AG09319 (cell line): ENCODE data around the gene TSHZ3.
A peak's percentile ranks its signal among the peaks of the same experiment; 100 is the strongest.

ENCODE experiments used
- DNase-seq: peaks from one replicate; pipeline ENCODE4 v3.0.0-alpha.2; 2010; ENCODE audit warnings: low read depth; ENCODE audit errors: extremely low read depth
- TF ChIP-seq, protein P1 (sequence below): IDR thresholded peaks from 2 replicates; pipeline ENCODE4 v1.5.1; 2011; ENCODE audit warnings: low read depth, mild to moderate bottlenecking, inconsistent platforms, low read length, moderate library complexity

Gene TSHZ3

DNA sequence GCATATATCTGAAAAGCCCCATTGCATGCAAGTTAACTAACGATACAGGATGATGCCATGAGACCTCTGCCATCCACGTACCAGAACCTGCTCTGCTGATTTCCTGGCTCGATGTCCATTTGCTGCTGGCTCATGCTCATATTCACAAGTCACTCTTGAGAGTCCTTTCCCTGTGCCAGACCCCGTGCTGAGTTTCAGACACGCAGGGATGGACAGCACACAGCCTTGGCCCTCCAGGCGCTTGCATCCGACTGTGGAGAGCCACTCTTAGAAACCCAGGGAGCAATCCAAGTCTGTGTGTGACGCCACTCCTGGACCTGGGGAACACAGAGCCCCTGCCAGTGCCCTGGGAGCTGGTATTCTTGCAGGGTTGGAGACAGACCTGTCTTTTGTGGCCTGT, 37.6 kb upstream of the TSHZ3 start:
- no peak for DNase-seq
- TF ChIP-seq, protein P1, sequence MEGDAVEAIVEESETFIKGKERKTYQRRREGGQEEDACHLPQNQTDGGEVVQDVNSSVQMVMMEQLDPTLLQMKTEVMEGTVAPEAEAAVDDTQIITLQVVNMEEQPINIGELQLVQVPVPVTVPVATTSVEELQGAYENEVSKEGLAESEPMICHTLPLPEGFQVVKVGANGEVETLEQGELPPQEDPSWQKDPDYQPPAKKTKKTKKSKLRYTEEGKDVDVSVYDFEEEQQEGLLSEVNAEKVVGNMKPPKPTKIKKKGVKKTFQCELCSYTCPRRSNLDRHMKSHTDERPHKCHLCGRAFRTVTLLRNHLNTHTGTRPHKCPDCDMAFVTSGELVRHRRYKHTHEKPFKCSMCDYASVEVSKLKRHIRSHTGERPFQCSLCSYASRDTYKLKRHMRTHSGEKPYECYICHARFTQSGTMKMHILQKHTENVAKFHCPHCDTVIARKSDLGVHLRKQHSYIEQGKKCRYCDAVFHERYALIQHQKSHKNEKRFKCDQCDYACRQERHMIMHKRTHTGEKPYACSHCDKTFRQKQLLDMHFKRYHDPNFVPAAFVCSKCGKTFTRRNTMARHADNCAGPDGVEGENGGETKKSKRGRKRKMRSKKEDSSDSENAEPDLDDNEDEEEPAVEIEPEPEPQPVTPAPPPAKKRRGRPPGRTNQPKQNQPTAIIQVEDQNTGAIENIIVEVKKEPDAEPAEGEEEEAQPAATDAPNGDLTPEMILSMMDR = no peak

DNA sequence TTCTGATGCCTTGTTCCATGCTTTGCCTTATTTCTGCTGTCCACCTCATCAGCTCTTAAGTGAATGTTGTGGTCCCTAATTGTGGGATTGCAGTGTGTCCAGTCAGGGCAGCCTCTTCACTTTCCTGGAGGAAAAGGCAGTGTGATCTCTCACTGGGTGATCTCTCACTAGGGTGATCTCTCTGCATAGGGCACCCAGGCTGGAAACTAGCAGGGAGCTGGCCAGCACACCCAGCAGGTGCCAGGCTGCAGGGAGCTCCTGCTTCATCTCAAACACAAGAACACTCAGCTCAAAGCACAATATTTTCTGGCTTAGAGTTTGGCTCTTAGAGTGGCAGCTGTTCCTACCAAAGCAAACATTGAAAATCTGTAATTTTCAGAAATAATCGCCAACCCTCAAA, 36.5 kb upstream of the TSHZ3 start:
- DNase-seq = no peak
- TF ChIP-seq, protein P1 = no peak

DNA sequence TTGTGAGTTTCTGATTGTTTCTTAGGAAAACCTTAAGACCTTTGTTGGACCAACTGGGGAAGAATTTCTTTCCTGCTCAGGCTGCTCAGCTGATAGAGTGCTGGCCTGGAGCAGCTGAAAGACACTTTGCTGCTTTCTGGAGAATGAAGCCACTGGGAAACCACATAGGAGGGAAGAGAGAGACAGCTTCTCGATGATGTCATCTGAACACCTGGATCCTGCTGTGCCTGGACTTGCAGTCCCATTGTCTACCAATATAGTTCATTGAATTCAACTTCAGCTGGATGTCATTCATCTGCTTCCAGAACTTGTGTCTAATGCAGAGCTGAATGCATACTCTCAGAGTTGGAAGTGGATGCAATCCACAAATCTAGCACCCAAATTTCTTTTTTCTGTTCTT, 34.3 kb upstream of the TSHZ3 start:
- TF ChIP-seq, protein P1 = no peak
- no peak for DNase-seq

DNA sequence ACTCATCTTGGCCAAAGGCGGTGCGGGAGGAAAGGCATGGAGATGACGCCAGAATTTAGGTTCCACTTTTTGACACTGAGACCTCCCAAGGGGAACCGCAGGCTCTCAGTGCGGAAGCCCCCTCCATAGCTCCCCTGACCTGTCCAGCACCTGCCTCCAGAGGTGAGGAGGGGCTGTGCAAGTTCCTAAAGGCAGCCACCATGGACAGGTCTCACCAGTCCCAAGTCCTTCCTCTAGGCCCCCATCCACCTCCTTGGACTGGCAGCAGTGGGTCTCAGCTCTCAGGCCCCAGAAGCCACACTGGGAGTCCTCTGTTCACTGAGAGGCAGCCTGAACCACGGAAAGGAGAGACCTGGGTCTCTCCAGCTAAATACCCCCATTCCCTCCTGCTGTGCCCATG, 31.6 kb upstream of the TSHZ3 start:
- no peak for DNase-seq
- TF ChIP-seq, protein P1 = no peak

DNA sequence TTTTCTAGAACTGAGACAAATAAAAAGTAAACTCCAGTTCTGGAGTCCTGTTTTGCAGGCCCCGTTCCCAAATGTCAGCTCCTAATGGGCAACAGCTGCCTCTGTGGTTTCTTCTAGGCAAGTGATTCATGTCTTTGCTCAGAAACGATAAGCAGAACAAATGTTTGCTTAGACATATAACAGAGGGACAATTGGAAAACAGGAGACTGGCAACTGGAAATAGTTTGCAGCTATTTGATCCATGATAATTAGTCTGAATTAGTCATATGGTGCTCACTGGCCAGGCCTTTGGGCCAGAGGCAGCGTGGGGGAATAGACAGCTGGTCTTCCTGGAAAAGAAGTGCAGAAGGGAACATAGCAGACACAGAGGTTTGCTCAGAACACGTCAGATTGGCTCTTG, 29.2 kb upstream of the TSHZ3 start:
- peak; percentile 88 for DNase-seq
- TF ChIP-seq, protein P1 = no peak

DNA sequence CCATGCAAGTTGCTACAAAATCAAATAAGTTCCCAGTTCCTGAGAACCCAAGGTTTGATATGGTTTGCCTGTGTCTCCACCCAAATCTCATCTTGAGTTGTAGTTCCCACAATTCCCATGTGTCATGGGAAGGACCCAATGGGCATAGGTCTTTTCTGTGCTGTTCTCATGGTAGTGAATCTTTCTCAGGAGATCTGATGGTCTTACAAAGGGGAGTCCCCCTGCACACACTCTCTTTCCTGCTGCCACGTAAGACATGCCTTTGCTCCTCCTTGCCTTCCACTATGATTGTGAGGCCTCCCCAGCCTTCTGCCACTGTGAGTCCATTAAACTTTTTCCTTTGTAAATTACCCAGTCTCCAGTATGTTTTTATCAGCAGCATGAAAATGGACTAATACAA, 28.5 kb upstream of the TSHZ3 start:
- TF ChIP-seq, protein P1 = no peak
- DNase-seq = no peak

DNA sequence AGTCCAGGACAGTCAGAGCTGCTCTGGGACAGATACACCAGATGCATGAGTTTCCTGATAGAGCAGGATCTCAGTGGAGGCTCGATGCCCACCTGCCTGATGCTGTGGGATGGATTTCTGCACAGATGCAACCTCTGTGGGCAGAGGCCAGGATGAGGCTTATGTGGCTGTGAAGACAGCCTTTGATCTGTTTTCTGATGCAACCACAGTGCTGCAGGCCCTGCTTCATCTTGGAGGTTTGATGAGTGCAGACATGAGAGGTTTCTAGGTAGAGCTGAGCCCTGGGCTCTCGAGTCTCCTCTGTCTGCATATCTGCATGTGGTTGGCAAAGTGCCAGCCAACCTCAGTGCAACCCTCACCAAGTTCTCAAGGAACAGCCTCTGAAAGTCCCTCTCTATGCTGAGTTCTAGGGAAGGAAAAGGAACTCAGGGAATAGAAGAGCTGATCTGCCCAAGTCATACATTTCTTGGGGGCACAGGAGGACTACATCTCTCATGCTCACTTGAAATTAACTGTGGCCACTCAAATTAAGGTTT, 23.1 kb upstream of the TSHZ3 start:
- TF ChIP-seq, protein P1 = no peak
- no peak for DNase-seq
